OCI-LY7 (cell line): ENCODE results near the gene PLCL1. TPM values are rescaled to one million over a fixed set of nuclear protein-coding genes. Genes with fewer than 3 reads are reported as not detected.

Experiments
- BruUV-seq: library from RNA; stranded (reverse); fragments of 400-500 nt; replicated peaks from 2 replicates; lab custom pipeline; 2021; lab: Mats Ljungman, UMichigan
- CTCF ChIA-PET: fragments of 300-600 bp; sonication (Branson Sonifier 250); formaldehyde crosslinking; loops from one replicate; lab custom pipeline; 2022; ENCODE audit warnings: antibody characterized with exemption; ENCODE audit not compliant: unreplicated experiment; lab: Charles Lee
- POLR2A ChIA-PET: fragments of 300-600 bp; sonication (Branson Sonifier 250); formaldehyde crosslinking; loops from one replicate; lab custom pipeline; 2022; ENCODE audit warnings: antibody characterized with exemption; lab: Charles Lee
- DNase-seq: peaks from one replicate; pipeline ENCODE4 v3.0.0-alpha.2; 2015; ENCODE audit warnings: low spot score
- H2AFZ ChIP-seq: fragments of 200-600 bp; sonication (generic), shearing (Covaris generic); 2 replicates; pipeline ENCODE4 v1.6.1; 2014; ENCODE audit warnings: mild to moderate bottlenecking, antibody characterized with exemption, low read length, moderate library complexity
- H3K27ac ChIP-seq: fragments of 200-600 bp; sonication (generic); 2 replicates; pipeline ENCODE4 v1.5.1; 2014; ENCODE audit warnings: mixed run types, low read depth, mild to moderate bottlenecking, moderate library complexity, low read length, inconsistent platforms; ENCODE audit not compliant: poor library complexity, severe bottlenecking
- H3K36me3 ChIP-seq: fragments of 200-600 bp; sonication (generic); 2 replicates; pipeline ENCODE4 v1.6.1; 2014; ENCODE audit warnings: mild to moderate bottlenecking, antibody characterized with exemption, low read length, moderate library complexity, mixed read lengths; ENCODE audit not compliant: insufficient read depth
- H3K4me1 ChIP-seq: fragments of 200-600 bp; sonication (generic); 2 replicates; pipeline ENCODE4 v1.5.1; 2014; ENCODE audit warnings: mild to moderate bottlenecking, low read length; ENCODE audit not compliant: insufficient read depth, poor library complexity, severe bottlenecking
- H3K4me2 ChIP-seq: fragments of 200-600 bp; sonication (generic); 2 replicates; pipeline ENCODE4 v1.6.1; 2014; ENCODE audit warnings: mild to moderate bottlenecking, low read length
- H3K4me3 ChIP-seq: fragments of 200-600 bp; sonication (generic); 2 replicates; pipeline ENCODE4 v1.5.1; 2014; ENCODE audit warnings: mild to moderate bottlenecking, low read depth, low read length; ENCODE audit not compliant: poor library complexity, severe bottlenecking
- H3K79me2 ChIP-seq: fragments of 200-600 bp; sonication (generic); 2 replicates; pipeline ENCODE4 v1.6.1; 2016; ENCODE audit warnings: low read depth, mild to moderate bottlenecking, low read length, moderate library complexity, mixed read lengths; ENCODE audit not compliant: insufficient read depth
- H3K9me2 ChIP-seq: fragments of 200-600 bp; sonication (generic); 2 replicates; pipeline ENCODE4 v1.6.1; 2016; ENCODE audit warnings: mild to moderate bottlenecking, low read length, mixed read lengths; ENCODE audit not compliant: insufficient read depth
- H3K9me3 ChIP-seq: fragments of 200-600 bp; sonication (generic); 2 replicates; pipeline ENCODE4 v1.6.1; 2014; ENCODE audit warnings: mild to moderate bottlenecking, mixed run types, low read length, mixed read lengths
- H4K20me1 ChIP-seq: fragments of 200-600 bp; sonication (generic); 2 replicates; pipeline ENCODE4 v1.6.1; 2014; ENCODE audit warnings: mild to moderate bottlenecking, antibody characterized with exemption, low read length, moderate library complexity, mixed read lengths; ENCODE audit not compliant: insufficient read depth
- EZH2phosphoT487 ChIP-seq: fragments of 200-600 bp; sonication (generic); IDR thresholded peaks from 2 replicates; pipeline ENCODE4 v1.6.1; 2018; ENCODE audit warnings: low read depth, borderline replicate concordance, mild to moderate bottlenecking, mixed run types, antibody characterized with exemption, low read length, moderate library complexity, mixed read lengths
- intact Hi-C: fragments of 100-400 bp; cut with micrococcal nuclease; formaldehyde crosslinking; loops from one replicate; pipeline ENCODE4 v1.10.0; 2022; ENCODE audit not compliant: unreplicated experiment
- total RNA-seq, 2 experiments: library from RNA; depleted of rRNA in 1 of 2; stranded (reverse); fragments of >200 nt in 1 of 2; shearing (Covaris generic) in 1 of 2; gene quantifications; 2 replicates each; pipeline ENCODE4 v1.2.3, GENCODE V29; 2014 to 2022
- TF ChIP-seq, protein P1 (sequence below): fragments of 200-600 bp; sonication (generic); conservative IDR thresholded peaks from 2 replicates; pipeline ENCODE4 v1.5.1; 2014; ENCODE audit warnings: mild to moderate bottlenecking, antibody characterized with exemption, low read length, moderate library complexity, mixed read lengths

PLCL1 gene
- total RNA-seq, 2 experiments from 2014 or later, result 0.03 TPM; not detected in 1

- no peak overlapping the region for H3K4me3 ChIP-seq
- H3K27ac ChIP-seq, result no peak overlapping the region
- DNase-seq, result no peak
- H3K9me2 ChIP-seq, result no peaks in the 10 kb centered on the region
- H3K4me1 ChIP-seq, result no peaks in the 10 kb centered on the region
- H3K36me3 ChIP-seq, result no peaks in the 10 kb centered on the region
- TF ChIP-seq, protein P1, sequence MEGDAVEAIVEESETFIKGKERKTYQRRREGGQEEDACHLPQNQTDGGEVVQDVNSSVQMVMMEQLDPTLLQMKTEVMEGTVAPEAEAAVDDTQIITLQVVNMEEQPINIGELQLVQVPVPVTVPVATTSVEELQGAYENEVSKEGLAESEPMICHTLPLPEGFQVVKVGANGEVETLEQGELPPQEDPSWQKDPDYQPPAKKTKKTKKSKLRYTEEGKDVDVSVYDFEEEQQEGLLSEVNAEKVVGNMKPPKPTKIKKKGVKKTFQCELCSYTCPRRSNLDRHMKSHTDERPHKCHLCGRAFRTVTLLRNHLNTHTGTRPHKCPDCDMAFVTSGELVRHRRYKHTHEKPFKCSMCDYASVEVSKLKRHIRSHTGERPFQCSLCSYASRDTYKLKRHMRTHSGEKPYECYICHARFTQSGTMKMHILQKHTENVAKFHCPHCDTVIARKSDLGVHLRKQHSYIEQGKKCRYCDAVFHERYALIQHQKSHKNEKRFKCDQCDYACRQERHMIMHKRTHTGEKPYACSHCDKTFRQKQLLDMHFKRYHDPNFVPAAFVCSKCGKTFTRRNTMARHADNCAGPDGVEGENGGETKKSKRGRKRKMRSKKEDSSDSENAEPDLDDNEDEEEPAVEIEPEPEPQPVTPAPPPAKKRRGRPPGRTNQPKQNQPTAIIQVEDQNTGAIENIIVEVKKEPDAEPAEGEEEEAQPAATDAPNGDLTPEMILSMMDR, result no peak
- no peak for TF ChIP-seq EZH2phosphoT487
- H4K20me1 ChIP-seq, result no peaks in the 10 kb centered on the region
- H3K9me3 ChIP-seq, result no peaks in the 10 kb centered on the region
- ChIA-PET CTCF (no interaction called here), POLR2A (interaction anchor here (0.5 to 0.7 kb wide), 2 partner anchors 18 to 1548 kb away, joined by 3 read pairs; no protein-coding TSS in a partner anchor)
- no peak overlapping the region for H2AFZ ChIP-seq
- intact Hi-C loops, result no loop called here
- no peak overlapping the region for H3K4me2 ChIP-seq
- BruUV-seq, result no TSS peak
- H3K79me2 ChIP-seq, result no peaks in the 10 kb centered on the region
Measured at GRCh38 chr2:197954328-197954727, 149.9 kb downstream of the PLCL1 start.

- no peak overlapping the region for H3K27ac ChIP-seq
- no peaks in the 10 kb centered on the region for H3K79me2 ChIP-seq
- no TSS peak for BruUV-seq
- ChIA-PET POLR2A (interaction anchor here (0.5 to 1.3 kb wide), 4 partner anchors 24 to 203 kb away, joined by 3 read pairs; no protein-coding TSS in a partner anchor), CTCF (interaction anchor here (0.6 kb wide), 1 partner anchor 1035 kb away, joined by 3 read pairs; no protein-coding TSS in a partner anchor)
- no peaks in the 10 kb centered on the region for H3K4me1 ChIP-seq
- H4K20me1 ChIP-seq, result no peaks in the 10 kb centered on the region
- no peak overlapping the region for H3K4me3 ChIP-seq
- no peak overlapping the region for H2AFZ ChIP-seq
- H3K4me2 ChIP-seq, result no peak overlapping the region
- H3K36me3 ChIP-seq, result no peaks in the 10 kb centered on the region
- intact Hi-C loops, result no loop called here
- H3K9me2 ChIP-seq, result no peaks in the 10 kb centered on the region
- no peak for DNase-seq
- H3K9me3 ChIP-seq, result no peaks in the 10 kb centered on the region
- TF ChIP-seq, protein P1, result no peak
- no peak for TF ChIP-seq EZH2phosphoT487
Measured at GRCh38 chr2:197958592-197959150, 154.3 kb downstream of the PLCL1 start.

- H3K4me3 ChIP-seq, result no peak overlapping the region
- H3K27ac ChIP-seq, result no peak overlapping the region
- H3K4me1 ChIP-seq, result no peaks in the 10 kb centered on the region
- no TSS peak for BruUV-seq
- H2AFZ ChIP-seq, result no peak overlapping the region
- H4K20me1 ChIP-seq, result no peaks in the 10 kb centered on the region
- intact Hi-C loops, result no loop called here
- H3K79me2 ChIP-seq, result no peaks in the 10 kb centered on the region
- DNase-seq, result no peak
- H3K9me2 ChIP-seq, result no peaks in the 10 kb centered on the region
- CTCF ChIA-PET, result no interaction called here
- no peak for TF ChIP-seq EZH2phosphoT487
- TF ChIP-seq, protein P1, result no peak
- H3K36me3 ChIP-seq, result no peaks in the 10 kb centered on the region
- no peaks in the 10 kb centered on the region for H3K9me3 ChIP-seq
- POLR2A ChIA-PET, result interaction anchor here (1.3 kb wide), 1 partner anchor 25 kb away, joined by 3 read pairs; no protein-coding TSS in a partner anchor
- H3K4me2 ChIP-seq, result no peak overlapping the region
Measured at GRCh38 chr2:197959383-197959782, 155.0 kb downstream of the PLCL1 start.
